IMR-90 (cell line): ENCODE results near the gene BMPER.

Experiments used
- POLR2A ChIP-seq: IDR thresholded peaks from 2 replicates; pipeline ENCODE4 v1.6.1; 2012; ENCODE audit warnings: mild to moderate bottlenecking, low read depth, low read length
- TF ChIP-seq, protein P1 (sequence below): conservative IDR thresholded peaks from 2 replicates; pipeline ENCODE4 v1.5.1; 2012; ENCODE audit warnings: mild to moderate bottlenecking, low read depth, low read length, improper control_type of control experiment
- TF ChIP-seq, protein P2 (sequence below): fragments of 150-350 bp; IDR thresholded peaks from 2 replicates; pipeline ENCODE4 v1.6.1; 2017; ENCODE audit warnings: mild to moderate bottlenecking, antibody characterized with exemption, low read length, low read depth
- TF ChIP-seq, protein P3 (sequence below): fragments of 150-350 bp; IDR thresholded peaks from 2 replicates; pipeline ENCODE4 v1.6.1; 2016; ENCODE audit warnings: low read depth, mild to moderate bottlenecking, low read length, moderate library complexity, borderline replicate concordance

DNA sequence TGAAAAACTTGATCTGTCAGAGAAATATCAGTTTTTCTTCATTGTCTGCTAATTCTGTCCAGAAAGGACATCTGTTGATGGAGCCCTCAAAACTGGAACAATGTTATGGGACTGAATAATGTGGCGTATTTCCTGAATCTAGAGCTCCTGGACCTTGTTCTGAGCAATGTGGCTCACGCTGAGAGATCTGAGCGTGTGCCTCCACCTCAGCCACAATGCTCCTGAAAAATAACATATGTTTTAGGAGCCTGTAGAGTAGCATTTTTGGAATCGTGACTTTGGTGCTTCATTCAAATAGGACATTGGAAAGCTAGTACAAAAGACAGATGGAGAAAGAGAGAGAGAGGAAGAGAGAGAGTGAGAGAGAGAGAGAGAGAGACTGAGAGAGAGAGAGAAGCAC, 110.3 kb downstream of the BMPER start:
- TF ChIP-seq, protein P1, sequence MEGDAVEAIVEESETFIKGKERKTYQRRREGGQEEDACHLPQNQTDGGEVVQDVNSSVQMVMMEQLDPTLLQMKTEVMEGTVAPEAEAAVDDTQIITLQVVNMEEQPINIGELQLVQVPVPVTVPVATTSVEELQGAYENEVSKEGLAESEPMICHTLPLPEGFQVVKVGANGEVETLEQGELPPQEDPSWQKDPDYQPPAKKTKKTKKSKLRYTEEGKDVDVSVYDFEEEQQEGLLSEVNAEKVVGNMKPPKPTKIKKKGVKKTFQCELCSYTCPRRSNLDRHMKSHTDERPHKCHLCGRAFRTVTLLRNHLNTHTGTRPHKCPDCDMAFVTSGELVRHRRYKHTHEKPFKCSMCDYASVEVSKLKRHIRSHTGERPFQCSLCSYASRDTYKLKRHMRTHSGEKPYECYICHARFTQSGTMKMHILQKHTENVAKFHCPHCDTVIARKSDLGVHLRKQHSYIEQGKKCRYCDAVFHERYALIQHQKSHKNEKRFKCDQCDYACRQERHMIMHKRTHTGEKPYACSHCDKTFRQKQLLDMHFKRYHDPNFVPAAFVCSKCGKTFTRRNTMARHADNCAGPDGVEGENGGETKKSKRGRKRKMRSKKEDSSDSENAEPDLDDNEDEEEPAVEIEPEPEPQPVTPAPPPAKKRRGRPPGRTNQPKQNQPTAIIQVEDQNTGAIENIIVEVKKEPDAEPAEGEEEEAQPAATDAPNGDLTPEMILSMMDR: no peak
- TF ChIP-seq POLR2A: no peak
- TF ChIP-seq, protein P2, sequence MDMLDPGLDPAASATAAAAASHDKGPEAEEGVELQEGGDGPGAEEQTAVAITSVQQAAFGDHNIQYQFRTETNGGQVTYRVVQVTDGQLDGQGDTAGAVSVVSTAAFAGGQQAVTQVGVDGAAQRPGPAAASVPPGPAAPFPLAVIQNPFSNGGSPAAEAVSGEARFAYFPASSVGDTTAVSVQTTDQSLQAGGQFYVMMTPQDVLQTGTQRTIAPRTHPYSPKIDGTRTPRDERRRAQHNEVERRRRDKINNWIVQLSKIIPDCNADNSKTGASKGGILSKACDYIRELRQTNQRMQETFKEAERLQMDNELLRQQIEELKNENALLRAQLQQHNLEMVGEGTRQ: no peak
- TF ChIP-seq, protein P3, sequence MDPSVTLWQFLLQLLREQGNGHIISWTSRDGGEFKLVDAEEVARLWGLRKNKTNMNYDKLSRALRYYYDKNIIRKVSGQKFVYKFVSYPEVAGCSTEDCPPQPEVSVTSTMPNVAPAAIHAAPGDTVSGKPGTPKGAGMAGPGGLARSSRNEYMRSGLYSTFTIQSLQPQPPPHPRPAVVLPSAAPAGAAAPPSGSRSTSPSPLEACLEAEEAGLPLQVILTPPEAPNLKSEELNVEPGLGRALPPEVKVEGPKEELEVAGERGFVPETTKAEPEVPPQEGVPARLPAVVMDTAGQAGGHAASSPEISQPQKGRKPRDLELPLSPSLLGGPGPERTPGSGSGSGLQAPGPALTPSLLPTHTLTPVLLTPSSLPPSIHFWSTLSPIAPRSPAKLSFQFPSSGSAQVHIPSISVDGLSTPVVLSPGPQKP: no peak
